ENCODE measurements around the gene LMCD1. TPM values are rescaled to one million over a fixed set of nuclear protein-coding genes. Genes with fewer than 3 reads are reported as not detected.

The LMCD1 gene
- total and polyA plus RNA-seq, 2 experiments from 2014 or later = 21.8 to 35.3 TPM

DNA sequence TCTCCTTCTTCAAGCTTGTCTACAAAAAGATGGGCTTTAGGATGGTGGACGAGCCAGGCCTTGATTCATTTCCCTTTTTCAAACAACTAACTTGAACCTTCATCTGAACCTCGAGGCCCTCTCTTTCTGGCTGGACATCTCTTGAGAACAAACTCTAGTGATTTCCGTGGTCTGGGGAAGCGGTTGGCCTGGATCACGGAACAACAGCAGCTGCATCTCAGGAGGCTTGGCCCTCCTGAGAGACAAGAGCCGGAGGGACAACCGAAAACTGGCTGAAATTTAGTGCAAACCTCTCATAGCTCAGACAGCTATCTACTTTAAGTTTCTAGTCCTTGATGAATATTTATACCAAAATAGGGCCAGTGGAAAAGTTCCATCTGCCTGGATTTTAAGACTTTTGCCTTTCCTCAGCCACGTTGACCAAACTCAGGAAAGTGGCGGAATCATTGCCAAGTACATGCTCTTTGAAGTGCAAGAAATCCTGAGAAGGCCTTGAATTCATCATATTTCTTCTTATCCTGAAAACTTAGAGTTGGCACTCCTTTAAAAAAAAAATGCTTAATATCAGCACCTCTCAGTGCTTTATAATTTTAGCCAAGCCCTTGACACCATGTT, 14.5 kb downstream of the LMCD1 start:
- H3K9me2 ChIP-seq (ENCODE audit: insufficient read depth) = peaks cover 6% of the 10 kb centered on the region; the same call in 1 of the 2 replicates
- H2AFZ ChIP-seq = no peak overlapping the region
- H3K27ac Mint-ChIP-seq = no peak overlapping the region
- H3K27ac ChIP-seq (ENCODE audit: low read depth) = no peak overlapping the region
- H3K4me1 ChIP-seq (ENCODE audit: insufficient read depth) = peaks cover 30% of the 10 kb centered on the region
- TF ChIP-seq, protein P1, sequence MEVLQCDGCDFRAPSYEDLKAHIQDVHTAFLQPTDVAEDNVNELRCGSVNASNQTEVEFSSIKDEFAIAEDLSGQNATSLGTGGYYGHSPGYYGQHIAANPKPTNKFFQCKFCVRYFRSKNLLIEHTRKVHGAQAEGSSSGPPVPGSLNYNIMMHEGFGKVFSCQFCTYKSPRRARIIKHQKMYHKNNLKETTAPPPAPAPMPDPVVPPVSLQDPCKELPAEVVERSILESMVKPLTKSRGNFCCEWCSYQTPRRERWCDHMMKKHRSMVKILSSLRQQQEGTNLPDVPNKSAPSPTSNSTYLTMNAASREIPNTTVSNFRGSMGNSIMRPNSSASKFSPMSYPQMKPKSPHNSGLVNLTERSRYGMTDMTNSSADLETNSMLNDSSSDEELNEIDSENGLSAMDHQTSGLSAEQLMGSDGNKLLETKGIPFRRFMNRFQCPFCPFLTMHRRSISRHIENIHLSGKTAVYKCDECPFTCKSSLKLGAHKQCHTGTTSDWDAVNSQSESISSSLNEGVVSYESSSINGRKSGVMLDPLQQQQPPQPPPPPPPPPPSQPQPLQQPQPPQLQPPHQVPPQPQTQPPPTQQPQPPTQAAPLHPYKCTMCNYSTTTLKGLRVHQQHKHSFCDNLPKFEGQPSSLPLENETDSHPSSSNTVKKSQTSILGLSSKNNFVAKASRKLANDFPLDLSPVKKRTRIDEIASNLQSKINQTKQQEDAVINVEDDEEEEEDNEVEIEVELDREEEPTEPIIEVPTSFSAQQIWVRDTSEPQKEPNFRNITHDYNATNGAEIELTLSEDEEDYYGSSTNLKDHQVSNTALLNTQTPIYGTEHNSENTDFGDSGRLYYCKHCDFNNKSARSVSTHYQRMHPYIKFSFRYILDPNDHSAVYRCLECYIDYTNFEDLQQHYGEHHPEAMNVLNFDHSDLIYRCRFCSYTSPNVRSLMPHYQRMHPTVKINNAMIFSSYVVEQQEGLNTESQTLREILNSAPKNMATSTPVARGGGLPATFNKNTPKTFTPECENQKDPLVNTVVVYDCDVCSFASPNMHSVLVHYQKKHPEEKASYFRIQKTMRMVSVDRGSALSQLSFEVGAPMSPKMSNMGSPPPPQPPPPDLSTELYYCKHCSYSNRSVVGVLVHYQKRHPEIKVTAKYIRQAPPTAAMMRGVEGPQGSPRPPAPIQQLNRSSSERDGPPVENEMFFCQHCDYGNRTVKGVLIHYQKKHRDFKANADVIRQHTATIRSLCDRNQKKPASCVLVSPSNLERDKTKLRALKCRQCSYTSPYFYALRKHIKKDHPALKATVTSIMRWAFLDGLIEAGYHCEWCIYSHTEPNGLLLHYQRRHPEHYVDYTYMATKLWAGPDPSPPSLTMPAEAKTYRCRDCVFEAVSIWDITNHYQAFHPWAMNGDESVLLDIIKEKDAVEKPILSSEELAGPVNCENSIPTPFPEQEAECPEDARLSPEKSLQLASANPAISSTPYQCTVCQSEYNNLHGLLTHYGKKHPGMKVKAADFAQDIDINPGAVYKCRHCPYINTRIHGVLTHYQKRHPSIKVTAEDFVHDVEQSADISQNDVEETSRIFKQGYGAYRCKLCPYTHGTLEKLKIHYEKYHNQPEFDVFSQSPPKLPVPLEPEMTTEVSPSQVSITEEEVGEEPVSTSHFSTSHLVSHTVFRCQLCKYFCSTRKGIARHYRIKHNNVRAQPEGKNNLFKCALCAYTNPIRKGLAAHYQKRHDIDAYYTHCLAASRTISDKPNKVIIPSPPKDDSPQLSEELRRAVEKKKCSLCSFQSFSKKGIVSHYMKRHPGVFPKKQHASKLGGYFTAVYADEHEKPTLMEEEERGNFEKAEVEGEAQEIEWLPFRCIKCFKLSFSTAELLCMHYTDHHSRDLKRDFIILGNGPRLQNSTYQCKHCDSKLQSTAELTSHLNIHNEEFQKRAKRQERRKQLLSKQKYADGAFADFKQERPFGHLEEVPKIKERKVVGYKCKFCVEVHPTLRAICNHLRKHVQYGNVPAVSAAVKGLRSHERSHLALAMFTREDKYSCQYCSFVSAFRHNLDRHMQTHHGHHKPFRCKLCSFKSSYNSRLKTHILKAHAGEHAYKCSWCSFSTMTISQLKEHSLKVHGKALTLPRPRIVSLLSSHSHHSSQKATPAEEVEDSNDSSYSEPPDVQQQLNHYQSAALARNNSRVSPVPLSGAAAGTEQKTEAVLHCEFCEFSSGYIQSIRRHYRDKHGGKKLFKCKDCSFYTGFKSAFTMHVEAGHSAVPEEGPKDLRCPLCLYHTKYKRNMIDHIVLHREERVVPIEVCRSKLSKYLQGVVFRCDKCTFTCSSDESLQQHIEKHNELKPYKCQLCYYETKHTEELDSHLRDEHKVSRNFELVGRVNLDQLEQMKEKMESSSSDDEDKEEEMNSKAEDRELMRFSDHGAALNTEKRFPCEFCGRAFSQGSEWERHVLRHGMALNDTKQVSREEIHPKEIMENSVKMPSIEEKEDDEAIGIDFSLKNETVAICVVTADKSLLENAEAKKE (CRISPR knock-in tag; IDR thresholded peaks at IDR 0.05) = no peak
- TF ChIP-seq EZH2phosphoT487 (IDR thresholded peaks at IDR 0.05; ENCODE audit: unreplicated experiment) = no peak
- no peak for TF ChIP-seq CREB1 (CRISPR knock-in tag; IDR thresholded peaks at IDR 0.05; ENCODE audit: low read depth)
- no peak for TF ChIP-seq EZH2 (IDR thresholded peaks at IDR 0.05; ENCODE audit: low read depth, unreplicated experiment)
- TF ChIP-seq ZNF331 (CRISPR knock-in tag; IDR thresholded peaks at IDR 0.05; ENCODE audit: low read depth) = no peak
- TF ChIP-seq STAT1 (IDR thresholded peaks at IDR 0.05; ENCODE audit: unreplicated experiment) = no peak
- TF ChIP-seq, protein P2, sequence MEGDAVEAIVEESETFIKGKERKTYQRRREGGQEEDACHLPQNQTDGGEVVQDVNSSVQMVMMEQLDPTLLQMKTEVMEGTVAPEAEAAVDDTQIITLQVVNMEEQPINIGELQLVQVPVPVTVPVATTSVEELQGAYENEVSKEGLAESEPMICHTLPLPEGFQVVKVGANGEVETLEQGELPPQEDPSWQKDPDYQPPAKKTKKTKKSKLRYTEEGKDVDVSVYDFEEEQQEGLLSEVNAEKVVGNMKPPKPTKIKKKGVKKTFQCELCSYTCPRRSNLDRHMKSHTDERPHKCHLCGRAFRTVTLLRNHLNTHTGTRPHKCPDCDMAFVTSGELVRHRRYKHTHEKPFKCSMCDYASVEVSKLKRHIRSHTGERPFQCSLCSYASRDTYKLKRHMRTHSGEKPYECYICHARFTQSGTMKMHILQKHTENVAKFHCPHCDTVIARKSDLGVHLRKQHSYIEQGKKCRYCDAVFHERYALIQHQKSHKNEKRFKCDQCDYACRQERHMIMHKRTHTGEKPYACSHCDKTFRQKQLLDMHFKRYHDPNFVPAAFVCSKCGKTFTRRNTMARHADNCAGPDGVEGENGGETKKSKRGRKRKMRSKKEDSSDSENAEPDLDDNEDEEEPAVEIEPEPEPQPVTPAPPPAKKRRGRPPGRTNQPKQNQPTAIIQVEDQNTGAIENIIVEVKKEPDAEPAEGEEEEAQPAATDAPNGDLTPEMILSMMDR (conservative IDR thresholded peaks at IDR 0.05; ENCODE audit: low read depth in 2 of 2) = no peak
- TF ChIP-seq JUNB (IDR thresholded peaks at IDR 0.05; ENCODE audit: unreplicated experiment) = no peak
- no peak for DNase-seq (ENCODE audit: low spot score)
- H3K36me3 ChIP-seq (ENCODE audit: insufficient read depth) = no peaks in the 10 kb centered on the region
- H3K4me3 ChIP-seq = no peak overlapping the region
- H3K27me3 ChIP-seq (ENCODE audit: insufficient read depth) = no peaks in the 10 kb centered on the region
- peaks cover 4% of the 10 kb centered on the region; the same call in 1 of the 3 replicates for H3K36me3 Mint-ChIP-seq (ENCODE audit: low read depth)
- no peaks in the 10 kb centered on the region for H3F3A ChIP-seq (replicated peaks; ENCODE audit: low read depth)
- H3K9me3 Mint-ChIP-seq = peaks cover 4% of the 10 kb centered on the region; the same call in 2 of the 3 replicates
- no peak overlapping the region for H3K4me2 ChIP-seq
- ATAC-seq = no peak
- no peaks in the 10 kb centered on the region; the same call in none of the 2 replicates for H4K20me1 ChIP-seq (replicated peaks; ENCODE audit: insufficient read depth)
- H3K27me3 Mint-ChIP-seq (ENCODE audit: insufficient read depth, low read depth, poor library complexity) = no peaks in the 10 kb centered on the region
- H3K79me2 ChIP-seq (replicated peaks; ENCODE audit: insufficient read depth) = peaks cover 8% of the 10 kb centered on the region
- no peak overlapping the region for H3K4me3 Mint-ChIP-seq
- peaks cover 28% of the 10 kb centered on the region for H3K4me1 Mint-ChIP-seq

Measured in GM23338 (cell line).